Thyroid gland (tissue), 4 donors: Measurements from ENCODE around the gene DNMT3A. TPM values are rescaled to one million over a fixed set of nuclear protein-coding genes. Genes with fewer than 3 reads are reported as not detected.

Experiments
- DNase-seq, 2 donors: peaks; one replicate each; pipeline ENCODE4 v3.0.0-alpha.2; 2019
- H3K27ac ChIP-seq, 3 donors: fragments of 200-600 bp; sonication (generic); 1 replicate in 2 of 3; 2 replicates in 1 of 3; pipeline ENCODE4 v1.5.1; 2016 to 2019; ENCODE audit warnings: mild to moderate bottlenecking in 1 of 3, moderate library complexity in 1 of 3
- H3K27me3 ChIP-seq: fragments of 200-600 bp; sonication (generic); one replicate; pipeline ENCODE4 v1.5.1; 2019
- H3K36me3 ChIP-seq, 2 donors: fragments of 200-600 bp; sonication (generic); one replicate each; pipeline ENCODE4 v1.5.1; 2016 to 2019
- H3K4me1 ChIP-seq, 2 donors: fragments of 200-600 bp; sonication (generic); one replicate each; pipeline ENCODE4 v1.5.1; 2017 to 2019
- H3K4me3 ChIP-seq, 3 donors: fragments of 200-600 bp; sonication (generic); replicated peaks in 1 of 3; 1 replicate in 2 of 3; 2 replicates in 1 of 3; pipeline ENCODE4 v1.5.1; 2016; ENCODE audit warnings: mild to moderate bottlenecking in 1 of 3
- H3K9me3 ChIP-seq: fragments of 200-600 bp; sonication (generic); one replicate; pipeline ENCODE4 v1.5.1; 2017
- POLR2A ChIP-seq, 2 donors: fragments of 450-650 bp; IDR thresholded peaks; one replicate each; pipeline ENCODE4 v1.6.1; 2017; ENCODE audit warnings: antibody characterized with exemption in 2 of 2, mild to moderate bottlenecking in 2 of 2, moderate library complexity in 1 of 2
- WGBS, 2 donors: methylation state at CpG; one replicate each; pipeline ENCODE4 v1.1.5; 2017; 5-methylcytosine and 5-hydroxymethylcytosine counted together
- intact Hi-C: fragments of 100-400 bp; cut with DNase I; formaldehyde crosslinking; loops from one replicate; pipeline ENCODE4 v1.15.1; 2023
- total RNA-seq, 4 donors: library from RNA; depleted of rRNA; stranded (reverse); fragments of >200 nt; gene quantifications; one replicate each; pipeline ENCODE4 v1.2.3, GENCODE V29; 2016
- TF ChIP-seq, protein P1 (sequence below), 6 experiments: fragments of 200-600 bp in 3 of 6; fragments of 450-650 bp in 3 of 6; sonication (generic) in 3 of 6; IDR thresholded peaks; one replicate each; pipeline ENCODE4 v1.5.1; 2016 to 2019; ENCODE audit warnings: antibody characterized with exemption in 6 of 6, mild to moderate bottlenecking in 2 of 6, inconsistent platforms in 1 of 6, moderate library complexity in 1 of 6

DNMT3A gene
- total RNA-seq, 4 donors from 2014 or later: 17.3 to 40.9 (median 18.8) TPM

DNA sequence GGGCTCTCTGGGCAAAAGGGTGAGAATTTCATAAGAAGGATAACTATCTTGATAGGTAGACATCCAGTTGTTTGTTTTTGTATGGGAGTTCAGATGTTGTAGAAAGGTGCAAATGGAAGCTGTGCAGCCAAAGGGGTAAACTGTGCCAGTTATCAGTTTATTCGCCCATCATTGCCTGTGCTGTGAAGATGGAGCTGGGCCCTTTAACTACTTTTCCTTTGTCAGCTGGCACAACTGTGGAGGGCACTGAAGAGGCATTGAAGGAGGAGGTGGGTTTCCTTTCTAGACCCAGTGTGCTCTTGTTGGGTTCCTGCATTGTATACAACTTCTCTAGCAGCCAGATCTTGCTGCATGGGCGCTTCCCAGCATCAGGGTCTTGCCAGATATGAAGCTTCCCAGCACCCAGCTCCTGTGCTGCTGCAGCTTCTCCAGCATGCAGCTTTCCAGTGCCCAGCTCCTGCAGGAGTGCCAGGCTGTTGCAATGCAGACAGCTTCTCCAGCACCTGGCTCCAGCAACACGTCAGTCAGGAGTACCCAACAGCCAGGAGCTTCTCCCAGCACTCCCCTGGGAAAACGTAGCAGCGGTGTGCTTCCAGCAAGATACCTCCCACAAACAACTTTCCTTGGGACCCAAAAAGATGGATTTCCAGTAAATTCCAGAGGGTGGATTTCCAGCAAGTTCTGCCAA lies 15.3 kb downstream of the DNMT3A start:
- WGBS, 2 donors: 92 to 100% methylated on average over 4 to 5 of the region's 5 CpGs
- H3K9me3 ChIP-seq: no peaks in the 10 kb centered on the region
- no peak for DNase-seq
- H3K27me3 ChIP-seq: no peaks in the 10 kb centered on the region
- peaks cover 7 to 29% of the 10 kb centered on the region in 2 donors for H3K4me1 ChIP-seq
- no peaks in the 10 kb centered on the region for H3K36me3 ChIP-seq
- TF ChIP-seq, protein P1, sequence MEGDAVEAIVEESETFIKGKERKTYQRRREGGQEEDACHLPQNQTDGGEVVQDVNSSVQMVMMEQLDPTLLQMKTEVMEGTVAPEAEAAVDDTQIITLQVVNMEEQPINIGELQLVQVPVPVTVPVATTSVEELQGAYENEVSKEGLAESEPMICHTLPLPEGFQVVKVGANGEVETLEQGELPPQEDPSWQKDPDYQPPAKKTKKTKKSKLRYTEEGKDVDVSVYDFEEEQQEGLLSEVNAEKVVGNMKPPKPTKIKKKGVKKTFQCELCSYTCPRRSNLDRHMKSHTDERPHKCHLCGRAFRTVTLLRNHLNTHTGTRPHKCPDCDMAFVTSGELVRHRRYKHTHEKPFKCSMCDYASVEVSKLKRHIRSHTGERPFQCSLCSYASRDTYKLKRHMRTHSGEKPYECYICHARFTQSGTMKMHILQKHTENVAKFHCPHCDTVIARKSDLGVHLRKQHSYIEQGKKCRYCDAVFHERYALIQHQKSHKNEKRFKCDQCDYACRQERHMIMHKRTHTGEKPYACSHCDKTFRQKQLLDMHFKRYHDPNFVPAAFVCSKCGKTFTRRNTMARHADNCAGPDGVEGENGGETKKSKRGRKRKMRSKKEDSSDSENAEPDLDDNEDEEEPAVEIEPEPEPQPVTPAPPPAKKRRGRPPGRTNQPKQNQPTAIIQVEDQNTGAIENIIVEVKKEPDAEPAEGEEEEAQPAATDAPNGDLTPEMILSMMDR (IDR thresholded peaks at IDR 0.05): no peak
- TF ChIP-seq POLR2A (IDR thresholded peaks at IDR 0.05): no peak
- H3K4me3 ChIP-seq: no peak overlapping the region
- H3K27ac ChIP-seq: no peak overlapping the region
- intact Hi-C loops: no loop called here

DNA sequence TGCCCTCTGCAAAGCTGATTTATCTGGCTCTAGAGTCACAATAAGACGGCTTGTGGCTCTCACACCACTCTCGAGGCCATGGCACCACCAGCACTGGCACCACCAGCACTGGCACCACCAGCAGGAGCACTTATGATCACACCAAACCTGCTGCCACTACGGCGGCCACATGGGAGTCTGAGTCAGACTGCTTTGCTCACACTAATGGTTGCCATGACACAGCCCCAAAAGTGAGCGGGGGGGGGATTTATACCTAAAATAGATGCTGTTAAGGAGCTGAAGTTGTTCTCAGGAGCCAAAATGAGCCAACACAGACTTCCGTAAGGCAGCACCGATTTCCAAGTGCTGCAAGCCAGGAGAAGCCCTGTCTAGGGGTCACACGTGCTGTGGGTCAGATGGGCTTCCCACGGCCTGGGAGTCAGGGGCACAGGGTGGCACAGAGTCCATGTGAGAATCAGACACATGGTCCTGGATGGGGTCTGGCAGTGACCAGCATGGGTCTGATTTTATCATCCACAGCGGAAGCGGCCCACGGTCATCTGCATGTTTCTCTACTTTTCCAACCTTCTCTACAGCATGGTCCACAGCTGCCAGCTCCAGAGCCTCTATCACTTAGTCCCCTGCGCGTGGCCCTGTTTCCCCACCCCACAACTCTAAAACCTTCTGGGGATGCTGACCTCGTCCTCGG lies 16.7 kb downstream of the DNMT3A start:
- TF ChIP-seq, protein P1 (IDR thresholded peaks at IDR 0.05): no peak
- TF ChIP-seq POLR2A (IDR thresholded peaks at IDR 0.05): no peak
- H3K9me3 ChIP-seq: no peaks in the 10 kb centered on the region
- H3K27me3 ChIP-seq: no peaks in the 10 kb centered on the region
- no peak overlapping the region for H3K4me3 ChIP-seq
- no peak overlapping the region for H3K27ac ChIP-seq
- intact Hi-C loops: no loop called here
- H3K36me3 ChIP-seq: no peaks in the 10 kb centered on the region
- H3K4me1 ChIP-seq: peaks cover 7 to 24% of the 10 kb centered on the region in 2 donors
- WGBS, 2 donors: 90 to 92% methylated on average over 16 of the region's 16 CpGs
- DNase-seq: peak; percentile 41 to 45

DNA sequence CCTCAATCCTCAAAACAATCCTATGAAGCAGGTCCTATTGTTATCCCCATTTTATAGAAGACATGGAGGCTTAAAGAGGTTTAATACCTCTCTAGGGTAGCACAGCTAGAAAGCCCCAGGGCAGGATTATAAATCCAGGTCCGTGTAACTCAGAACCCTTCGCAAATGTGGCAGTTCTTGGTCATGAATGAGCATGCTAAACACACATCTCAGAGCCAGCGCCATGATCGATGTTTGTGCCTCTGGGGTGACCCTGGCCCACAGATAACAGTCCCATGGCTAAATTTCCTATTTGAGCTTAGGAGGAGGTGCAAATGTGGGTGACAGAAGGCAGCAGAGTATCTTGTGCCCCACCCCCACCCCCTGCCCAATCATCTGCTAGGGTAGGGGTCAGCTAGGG lies 17.5 kb downstream of the DNMT3A start:
- Histone ChIP-seq H3K4me1 (peaks cover 7 to 24% of the 10 kb centered on the region in 2 donors), H3K9me3 (no peaks in the 10 kb centered on the region), H3K27me3 (no peaks in the 10 kb centered on the region), H3K36me3 (no peaks in the 10 kb centered on the region), H3K27ac (no peak overlapping the region), H3K4me3 (no peak overlapping the region)
- TF ChIP-seq, protein P1 (IDR thresholded peaks at IDR 0.05): no peak
- TF ChIP-seq POLR2A (IDR thresholded peaks at IDR 0.05): no peak
- intact Hi-C loops: no loop called here
- WGBS, 2 donors: 83 to 86% methylated on average over 4 of the region's 4 CpGs
- no peak for DNase-seq

DNA sequence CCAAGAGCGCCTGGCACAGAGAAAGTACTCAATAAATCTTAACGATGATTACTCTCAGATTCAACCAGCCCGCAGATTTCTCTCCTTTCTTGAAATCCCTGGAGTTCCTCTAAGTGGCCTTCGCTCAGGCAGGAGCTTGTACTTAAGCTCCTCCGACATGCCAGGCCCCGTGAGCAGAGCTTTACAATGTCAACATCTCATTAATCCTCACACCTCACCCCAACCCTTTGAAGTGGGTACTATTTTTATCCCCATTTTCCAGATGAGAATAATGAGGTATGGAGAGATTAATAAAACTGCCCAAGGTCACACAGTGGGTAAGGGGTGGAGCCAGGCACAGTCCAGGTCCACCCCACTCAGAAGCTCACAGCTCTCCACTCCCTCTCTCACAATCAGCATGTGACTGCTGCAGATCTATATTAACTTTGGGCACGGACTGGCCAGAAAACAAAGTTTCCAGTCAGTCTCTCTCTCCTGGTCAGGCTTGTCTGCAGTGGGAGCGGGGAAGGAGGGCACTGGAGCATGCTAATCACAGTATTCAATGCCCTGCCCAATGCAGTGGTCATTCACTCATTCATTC lies 18.0 kb downstream of the DNMT3A start:
- intact Hi-C loops: no loop called here
- WGBS, 2 donors: 55 to 57% methylated on average over 8 of the region's 8 CpGs
- H3K27me3 ChIP-seq: no peaks in the 10 kb centered on the region
- peak; percentile 40 to 43 for DNase-seq
- no peaks in the 10 kb centered on the region for H3K9me3 ChIP-seq
- no peaks in the 10 kb centered on the region for H3K36me3 ChIP-seq
- TF ChIP-seq, protein P1 (IDR thresholded peaks at IDR 0.05): no peak
- TF ChIP-seq POLR2A (IDR thresholded peaks at IDR 0.05): peak in 1 of 2 donors; percentile 13
- H3K27ac ChIP-seq: peak overlapping the region in 1 of 3 donors; percentile 43
- peaks cover 7 to 24% of the 10 kb centered on the region in 2 donors for H3K4me1 ChIP-seq
- no peak overlapping the region for H3K4me3 ChIP-seq
